GM21528 (cell line): ENCODE data around the gene KRTAP21-2.
"Not testable (repeated sequence)": the region's sequence is repeated elsewhere in the genome, so short reads cannot be mapped to it uniquely, and the experiment has no call there.

Source experiments
- ATAC-seq: cut with Tn5 transposase; IDR thresholded peaks from one replicate; pipeline ENCODE4 v1.9.1; 2021; ENCODE audit warnings: mild to moderate bottlenecking, moderate library complexity; ENCODE audit not compliant: unreplicated experiment, low FRiP score

The KRTAP21-2 gene

DNA sequence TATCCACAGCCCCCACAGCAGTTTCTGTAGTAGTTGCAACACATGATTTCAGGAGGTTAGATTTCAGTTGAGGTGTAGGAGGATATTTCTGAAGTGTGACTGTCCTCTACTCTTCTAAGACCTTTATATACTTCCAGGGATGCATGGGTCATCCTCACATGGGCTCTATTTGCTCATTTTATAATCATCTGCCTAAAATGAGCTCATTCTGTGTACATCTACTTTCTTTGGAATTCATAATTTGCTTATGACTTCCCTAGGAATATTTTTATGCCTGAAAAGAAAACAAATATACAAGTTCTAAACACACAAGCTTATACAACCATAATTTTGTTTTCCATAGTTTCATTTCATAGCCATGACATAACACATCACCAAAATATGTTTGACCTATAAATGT is at the start of gene KRTAP21-2:
Gene KRTAP21-2, minus strand, starts transcription at position 101 of the 400 bp plus-strand sequence. Its CDS starts 57 bp downstream, at position 44.
- no peak for ATAC-seq

DNA sequence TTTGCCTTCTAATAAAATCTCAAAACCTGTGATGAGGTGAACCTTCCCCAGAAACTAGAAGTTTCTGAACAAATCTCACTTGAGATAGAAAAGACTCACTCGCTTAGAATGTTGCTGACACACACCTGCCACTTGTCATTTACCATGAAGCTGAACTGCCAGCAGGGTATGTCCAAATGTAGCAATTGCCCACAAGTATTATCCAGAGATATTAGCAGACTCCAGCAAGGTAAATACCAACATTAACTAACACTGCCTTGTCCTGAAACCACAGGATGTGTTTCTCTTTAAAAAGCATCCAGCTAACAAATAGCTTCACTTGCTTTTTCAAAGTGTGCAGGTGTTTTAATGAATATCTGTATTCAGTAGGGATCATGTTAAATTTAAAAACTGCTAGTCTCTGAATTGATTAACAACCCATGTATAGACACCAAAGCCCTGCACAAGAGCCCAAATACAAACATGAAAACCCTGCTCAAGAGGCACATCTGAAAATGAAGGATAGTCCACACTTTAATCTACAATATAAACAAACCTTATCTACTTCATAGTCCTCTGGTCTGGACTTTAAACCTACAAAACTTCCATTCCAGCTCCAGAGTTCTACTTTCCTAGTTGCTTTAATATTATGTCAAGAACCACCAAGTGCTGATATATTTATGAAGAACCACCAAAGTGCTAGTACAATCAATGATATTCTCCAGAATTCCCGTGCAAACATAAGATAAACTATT is 46.7 kb upstream of the KRTAP21-2 start:
- ATAC-seq: no peak

DNA sequence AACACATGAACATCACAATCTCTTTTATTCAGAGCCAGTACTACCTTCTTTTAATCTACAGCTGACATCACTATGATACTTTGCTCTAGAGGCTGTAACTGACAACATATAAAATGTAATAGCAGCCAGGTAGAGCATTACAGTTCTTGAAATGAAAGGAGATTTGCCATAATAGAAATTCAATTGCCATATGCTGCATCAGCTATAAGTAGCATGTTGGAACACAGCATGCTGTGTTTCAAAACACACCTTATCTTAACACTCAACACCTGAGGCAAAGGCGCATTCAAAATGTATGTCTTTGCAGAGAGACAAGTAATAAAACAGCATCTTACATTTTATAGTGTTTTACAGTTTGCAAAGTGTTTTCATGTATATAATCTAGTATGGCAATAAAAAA is 32.2 kb upstream of the KRTAP21-2 start:
- no peak for ATAC-seq

DNA sequence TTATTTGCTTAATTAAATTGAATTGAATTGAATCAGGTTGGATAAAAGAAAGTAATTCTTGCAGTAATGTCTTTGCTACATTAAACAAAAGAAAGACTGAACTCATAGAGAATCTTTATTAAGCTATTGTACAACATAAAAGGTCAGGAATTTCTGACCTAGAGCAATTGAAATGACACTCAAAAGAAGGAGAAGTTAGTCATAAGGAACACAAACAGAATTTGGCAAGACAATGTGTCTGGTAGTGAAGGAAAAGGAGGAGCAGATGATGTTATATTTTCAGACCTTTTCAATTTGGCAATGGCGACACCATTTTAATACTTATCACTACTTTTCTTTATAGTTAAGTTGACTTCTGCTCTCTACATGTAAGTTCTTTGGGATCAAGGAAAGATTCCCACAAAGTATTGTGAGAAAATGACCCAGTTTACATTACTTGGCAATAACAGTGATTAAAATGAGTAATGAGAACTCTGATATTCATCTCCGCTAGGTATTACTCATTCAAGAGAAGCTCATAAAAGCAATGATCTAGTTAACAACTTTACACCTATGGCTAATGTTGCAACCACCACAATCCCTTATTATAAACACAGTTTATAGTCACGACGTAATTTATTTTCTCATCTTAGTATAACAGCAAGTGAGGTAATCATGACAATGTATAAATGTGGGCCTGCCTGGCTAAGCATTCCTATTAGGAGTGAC is 22.8 kb upstream of the KRTAP21-2 start:
- no peak for ATAC-seq

DNA sequence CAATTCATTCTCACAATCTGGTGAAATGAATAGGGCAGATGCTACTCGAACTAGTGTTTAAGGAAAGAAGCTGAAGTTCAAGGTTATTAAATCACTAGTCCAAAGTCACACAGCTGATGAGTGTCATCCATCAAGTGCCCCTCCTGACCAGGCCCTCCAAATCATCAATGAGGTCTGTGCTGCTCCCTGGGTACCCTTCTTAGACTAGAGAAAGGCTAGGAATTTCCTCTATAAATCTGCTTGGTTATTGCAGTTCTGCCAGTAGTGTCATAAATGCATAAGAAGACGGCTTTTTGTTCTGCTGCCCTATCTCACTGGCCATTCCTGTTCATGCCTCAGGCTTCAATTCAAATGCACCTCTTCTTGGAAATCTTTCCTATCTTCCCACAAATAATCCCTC is 13.7 kb upstream of the KRTAP21-2 start:
- no peak for ATAC-seq

DNA sequence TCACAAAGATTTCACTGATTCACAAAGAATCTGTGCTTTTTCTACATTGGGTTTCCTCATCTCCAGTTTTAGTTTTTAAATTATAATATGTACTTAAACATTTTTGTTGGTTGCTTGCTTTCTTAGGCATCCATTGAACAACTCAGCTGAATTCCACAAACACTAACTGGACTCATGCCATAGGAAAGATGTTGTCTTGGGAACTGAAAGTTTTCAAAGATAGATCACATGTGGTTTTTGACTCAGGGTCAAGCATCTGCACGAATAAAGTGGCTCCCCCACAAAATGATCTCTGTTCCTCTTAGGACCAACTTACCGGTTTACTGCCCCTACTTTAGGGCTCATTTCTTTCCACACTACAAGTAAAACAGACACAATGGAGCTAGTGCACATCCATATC is 11.2 kb upstream of the KRTAP21-2 start:
- ATAC-seq: no peak

DNA sequence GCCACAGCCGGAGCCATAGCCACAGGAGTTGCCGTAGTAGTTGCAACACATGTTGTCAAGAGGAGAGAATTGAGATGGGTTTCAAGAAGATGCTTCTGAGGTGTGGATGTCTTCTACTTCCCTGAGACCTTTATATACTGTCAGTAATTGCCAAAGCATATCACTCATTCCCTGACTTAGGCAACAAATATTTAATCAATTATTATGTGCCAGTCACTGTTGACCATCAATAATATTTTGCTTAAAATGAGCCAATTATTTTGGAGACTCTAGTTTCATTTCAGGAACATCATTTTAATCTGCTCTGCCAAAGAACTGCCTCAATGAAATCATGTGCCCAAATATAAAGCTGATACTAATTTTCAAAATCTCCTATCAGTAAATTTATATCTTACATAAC is 8.3 kb upstream of the KRTAP21-2 start, which contains the start of gene KRTAP21-1:
Gene KRTAP21-1, minus strand, starts transcription at position 101 of the 400 bp plus-strand sequence. Its CDS starts 50 bp downstream, at position 51.
- not testable (repeated sequence) for ATAC-seq

DNA sequence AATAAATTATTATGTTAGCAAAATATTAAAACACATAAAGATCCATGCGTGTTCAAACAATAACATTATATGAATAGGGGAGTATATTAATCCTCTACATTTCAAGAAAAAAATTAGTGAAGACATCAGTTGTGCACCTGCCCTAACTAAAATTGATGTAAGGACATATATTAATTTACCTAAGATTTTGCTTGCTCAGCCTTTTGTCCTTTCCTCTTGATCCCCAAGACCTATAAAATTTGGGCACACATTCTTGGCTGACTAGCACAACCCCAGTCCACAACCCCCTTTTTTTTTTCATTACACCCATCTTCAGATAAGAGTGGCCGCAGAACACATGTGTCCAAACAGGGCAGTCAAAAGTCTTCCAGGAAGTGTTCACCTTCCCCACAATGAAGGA is 6.6 kb downstream of the KRTAP21-2 start:
- ATAC-seq: no peak

DNA sequence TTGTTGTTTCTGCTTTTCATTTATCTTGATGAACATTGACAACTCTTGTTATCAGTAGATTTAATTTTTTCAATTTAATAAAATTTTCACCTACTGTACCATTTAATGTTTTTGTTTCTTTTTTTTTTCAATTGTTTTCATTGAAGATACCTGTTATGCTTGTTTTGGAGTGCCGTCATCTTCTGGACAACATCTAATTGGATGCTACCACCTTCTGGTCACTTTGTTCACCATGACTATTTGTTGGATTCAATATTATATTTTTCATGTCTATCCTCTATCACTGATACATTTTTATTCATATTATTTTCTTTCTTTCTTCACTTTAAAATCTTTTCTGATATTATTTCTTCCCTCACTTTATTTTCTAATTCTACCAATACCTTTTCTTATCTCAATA is 14.0 kb downstream of the KRTAP21-2 start:
- ATAC-seq: no peak

DNA sequence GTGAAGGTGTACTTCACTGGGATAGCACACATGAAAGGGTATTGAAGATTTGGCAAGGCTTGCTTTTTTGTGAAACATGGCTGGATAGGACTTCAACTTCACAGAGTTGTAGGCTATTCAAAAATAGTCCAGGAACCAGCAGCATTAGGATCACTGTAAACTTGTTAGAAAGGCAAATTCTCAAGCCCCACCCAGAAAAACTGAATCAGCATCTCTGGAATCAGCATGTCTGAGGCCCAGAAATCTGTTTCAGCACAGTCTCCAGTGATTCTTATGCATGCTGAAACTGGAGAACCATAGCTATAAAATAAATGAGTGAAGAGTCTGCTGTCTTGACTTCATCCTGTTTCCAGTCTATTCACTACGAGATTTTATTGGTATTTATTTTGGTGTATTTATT is 20.3 kb downstream of the KRTAP21-2 start:
- ATAC-seq: no peak

DNA sequence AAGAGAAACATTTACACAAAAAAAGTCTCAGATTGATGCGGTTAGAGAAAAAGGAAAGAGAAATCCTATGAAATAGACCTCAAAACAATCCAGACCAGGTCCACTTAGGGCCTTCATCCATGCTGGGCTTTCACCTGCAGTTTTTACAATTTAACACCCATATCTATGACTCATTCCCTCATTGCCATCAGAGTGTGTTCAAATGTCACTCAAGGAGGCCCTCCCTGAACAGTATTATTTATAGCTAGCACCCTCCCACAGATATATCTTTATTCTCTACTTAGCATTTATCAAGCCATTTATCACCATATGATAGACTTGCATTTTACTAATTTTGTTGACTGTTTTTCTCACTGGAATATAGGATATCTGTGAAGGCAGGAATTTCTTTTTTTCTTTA is 27.7 kb downstream of the KRTAP21-2 start:
- ATAC-seq: no peak

DNA sequence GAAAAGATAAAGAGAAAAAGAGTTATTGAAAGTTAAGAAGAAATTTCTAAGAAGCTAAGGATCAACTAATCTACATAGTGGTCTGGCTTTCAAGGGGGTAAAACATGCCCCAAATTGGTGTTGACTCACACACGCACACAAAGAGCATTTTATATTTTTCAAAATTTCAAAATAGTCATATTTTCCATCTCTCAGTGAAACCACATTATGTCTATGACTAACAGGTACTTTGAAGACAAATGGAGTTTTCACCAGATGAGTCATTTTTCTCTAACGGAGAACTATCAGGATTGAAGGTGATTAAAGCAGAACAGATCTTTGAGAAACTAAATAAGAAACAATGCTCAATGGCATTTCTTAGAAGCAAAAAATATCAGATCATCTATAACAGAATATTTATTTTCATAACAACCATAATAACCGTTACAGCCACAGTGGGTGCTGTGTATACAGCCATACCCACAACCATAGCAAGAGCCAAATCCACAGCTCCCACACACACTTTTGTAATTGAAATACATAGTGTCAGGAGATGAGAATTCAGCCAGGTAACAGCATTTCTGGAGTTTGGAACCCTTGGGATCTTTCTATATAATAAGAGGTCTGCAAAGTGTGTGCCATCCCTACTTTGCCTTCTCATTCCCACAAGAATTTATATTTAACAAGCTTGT is 28.7 kb downstream of the KRTAP21-2 start, which contains the start of gene KRTAP21-3:
Gene KRTAP21-3, minus strand, starts transcription at position 539 of the 671 bp plus-strand sequence. Its CDS starts 18 bp downstream, at position 521.
- ATAC-seq: no peak

DNA sequence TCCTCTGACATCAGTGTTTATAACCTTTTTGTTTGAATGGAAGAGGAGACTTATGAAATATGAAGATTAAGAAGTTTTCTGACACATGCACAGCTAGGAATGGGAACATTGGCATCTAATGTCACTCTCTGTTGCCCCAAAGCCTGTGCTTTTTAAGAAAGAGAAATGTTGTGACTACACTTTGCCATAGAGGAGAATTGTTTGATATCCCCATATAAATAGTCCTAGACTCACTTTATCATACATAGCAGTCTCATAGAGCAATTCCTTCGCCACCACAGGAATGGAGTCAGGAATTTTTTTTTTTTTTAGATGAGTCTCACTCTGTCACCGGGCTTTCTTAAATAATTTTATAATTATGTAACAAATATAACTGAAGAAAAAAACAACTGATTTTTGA is 30.0 kb downstream of the KRTAP21-2 start:
- no peak for ATAC-seq

DNA sequence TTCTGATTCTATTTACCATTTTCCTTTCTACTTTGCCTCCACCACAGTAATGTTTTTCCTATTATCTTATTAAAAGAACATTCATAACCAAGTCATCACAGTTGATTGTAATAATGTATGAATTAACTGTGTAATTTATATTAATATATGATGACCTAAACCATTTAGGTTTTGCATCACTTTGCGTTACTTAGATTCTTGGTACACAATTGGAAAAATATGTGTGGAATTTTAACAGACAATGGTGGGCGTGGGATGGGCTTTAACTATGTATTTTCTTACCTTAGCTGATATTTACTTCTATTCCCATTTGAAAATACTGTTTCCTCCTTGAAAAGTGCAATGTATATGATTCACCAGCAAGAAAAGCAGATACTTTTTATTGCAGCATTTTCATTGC is 32.1 kb downstream of the KRTAP21-2 start:
- ATAC-seq: no peak

DNA sequence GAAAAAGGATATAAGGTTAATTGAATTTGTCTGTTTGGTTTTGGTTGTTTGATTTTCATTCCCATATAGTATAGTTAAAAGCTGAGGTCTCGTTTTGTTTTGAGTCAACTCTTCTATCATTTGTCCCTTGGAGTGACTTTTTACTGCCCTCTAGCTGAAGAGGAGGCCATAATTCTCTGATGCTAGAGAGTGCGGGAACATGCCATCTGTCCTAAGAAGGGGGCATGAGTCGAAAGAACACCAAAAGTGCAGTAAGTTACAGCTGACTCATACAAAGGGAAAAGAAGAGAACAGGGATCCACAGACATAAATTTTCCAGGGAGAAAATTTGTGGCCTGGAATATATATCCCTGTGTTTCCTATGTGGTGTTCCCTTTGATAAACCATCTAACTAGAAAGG is 32.6 kb downstream of the KRTAP21-2 start:
- no peak for ATAC-seq

DNA sequence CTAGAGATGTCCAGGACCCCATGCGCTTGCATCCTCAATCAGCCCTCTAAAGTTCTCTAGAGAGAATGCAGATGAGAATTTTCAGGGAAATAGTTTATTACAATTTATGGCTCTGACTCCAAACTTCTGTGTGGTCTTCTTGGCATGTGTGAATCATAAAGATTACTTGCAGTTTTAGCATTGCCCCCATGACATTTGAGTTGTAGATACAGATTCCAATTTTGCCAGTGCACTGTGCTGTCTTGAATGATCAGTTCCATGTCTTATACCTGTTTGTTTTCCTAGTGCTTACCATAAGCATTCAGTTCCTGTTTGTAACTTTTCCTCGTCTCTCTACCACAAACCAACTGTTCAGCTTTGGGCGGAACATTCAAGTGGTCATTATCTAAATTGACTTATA is 33.3 kb downstream of the KRTAP21-2 start:
- ATAC-seq: no peak

DNA sequence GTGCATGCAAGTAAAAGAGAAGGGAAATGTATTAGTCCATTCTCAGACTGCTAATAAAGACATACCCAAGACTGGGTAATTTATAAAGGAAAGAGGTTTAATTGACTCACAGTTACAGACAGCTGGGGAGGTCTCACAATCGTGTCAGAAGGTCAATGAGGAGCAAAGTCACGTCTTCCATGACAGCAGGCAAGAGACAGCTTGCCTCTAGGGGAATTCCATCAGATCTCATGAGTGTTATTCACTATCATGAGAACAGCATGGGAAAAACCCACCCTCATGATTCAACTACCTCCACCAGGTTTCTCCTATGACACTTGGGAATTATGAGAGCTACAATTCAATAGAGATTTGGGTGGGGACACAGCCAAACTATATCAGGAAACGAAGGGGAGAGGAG is 36.6 kb downstream of the KRTAP21-2 start:
- no peak for ATAC-seq

DNA sequence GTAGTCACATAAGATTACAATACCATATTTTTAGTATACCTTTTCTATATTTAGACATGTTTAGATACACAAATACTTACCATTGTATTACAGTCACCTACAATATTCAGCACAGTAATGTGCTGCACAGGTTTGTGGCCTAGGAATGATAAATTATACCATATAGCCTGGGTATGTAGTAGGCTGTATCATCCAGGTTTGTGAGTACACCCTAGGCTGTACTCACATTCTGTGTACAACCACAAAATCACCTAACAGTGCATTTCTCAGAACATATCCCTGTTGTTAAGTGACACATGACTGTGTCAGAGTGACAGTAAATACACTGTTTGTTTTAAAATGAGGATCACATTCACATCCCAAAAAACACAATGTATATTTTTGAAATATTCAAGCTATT is 39.6 kb downstream of the KRTAP21-2 start:
- ATAC-seq: no peak
